K562 (cell line): ENCODE results near the gene PPP2R3B. TPM values are rescaled to one million over a fixed set of nuclear protein-coding genes. Genes with fewer than 3 reads are reported as not detected.

Source experiments
- ATAC-seq: fragments of 200-7000 bp; cut with Tn5 transposase; 3 replicates; pipeline ENCODE4 v1.9.1; 2020; ENCODE audit warnings: moderate library complexity
- BruUV-seq: library from RNA; stranded (reverse); fragments of 400-500 nt; replicated peaks from 2 replicates; lab custom pipeline; 2021; lab: Mats Ljungman, UMichigan
- CTCF ChIA-PET: fragments of 300-600 bp; formaldehyde crosslinking; extraction: SDS; loops from one replicate; lab custom pipeline; 2021; ENCODE audit warnings: low intra/inter-chr PET ratio; lab: Yijun Ruan, JAX
- POLR2A ChIA-PET: fragments of 300-600, 350-650 bp; sonication (Branson Sonifier 250); formaldehyde crosslinking; extraction: SDS; loops from one replicate; lab custom pipeline; 2021; ENCODE audit warnings: antibody characterized with exemption, inconsistent platforms; lab: Yijun Ruan, JAX
- DNase-seq, 4 experiments: peaks; one replicate each; pipeline versions ENCODE4 v3.0.0 to v3.0.0-alpha.2; 2011 to 2018; ENCODE audit warnings: low spot score in 3 of 4, mixed read lengths in 3 of 4; ENCODE audit errors: extremely low read depth in 1 of 4
- FAIRE-seq: peaks from 2 replicates; lab custom pipeline; 2011; peaks lifted over from hg19 to GRCh38; lab: Jason Lieb, UNC
- H2AFZ ChIP-seq: 2 replicates; pipeline ENCODE4 v1.6.0; 2011; ENCODE audit warnings: low read depth, low read length, control low read depth, inconsistent platforms
- H3K27ac ChIP-seq: fragments of 200-600 bp; 3 replicates; pipeline ENCODE4 v1.8.0; 2011; ENCODE audit warnings: low read depth, mild to moderate bottlenecking, control low read depth, inconsistent platforms, low read length, moderate library complexity, mixed read lengths; ENCODE audit errors: extremely low read depth
- H3K27me3 ChIP-seq, 2 experiments: fragments of 300-600 bp in 1 of 2; 2 replicates in 1 of 2; 3 replicates in 1 of 2; pipeline versions ENCODE4 v1.6.0 to v1.8.0; 2011; ENCODE audit warnings: inconsistent platforms in 2 of 2, low read length in 2 of 2, mild to moderate bottlenecking in 1 of 2, mixed read lengths in 1 of 2, moderate library complexity in 1 of 2; ENCODE audit not compliant: control insufficient read depth in 2 of 2, insufficient read depth in 2 of 2
- H3K36me3 ChIP-seq: fragments of 300-600 bp; 3 replicates; pipeline ENCODE4 v1.8.0; 2011; ENCODE audit warnings: mild to moderate bottlenecking, low read length, inconsistent platforms; ENCODE audit not compliant: control insufficient read depth, insufficient read depth
- H3K4me1 ChIP-seq, 2 experiments: fragments of 200-600 bp in 1 of 2; replicated peaks in 1 of 2; 2 replicates in 1 of 2; 3 replicates in 1 of 2; pipeline versions ENCODE4 v1.5.1 to v1.8.0; 2011; ENCODE audit warnings: inconsistent platforms in 2 of 2, low read length in 2 of 2, mild to moderate bottlenecking in 1 of 2, mixed read lengths in 1 of 2, moderate library complexity in 1 of 2; ENCODE audit not compliant: control insufficient read depth in 2 of 2, insufficient read depth in 2 of 2
- H3K4me2 ChIP-seq: 2 replicates; pipeline ENCODE4 v1.6.1; 2011; ENCODE audit warnings: low read length, control low read depth, inconsistent platforms, mixed read lengths; ENCODE audit not compliant: insufficient read depth
- H3K4me3 ChIP-seq: fragments of 200-600 bp; sonication (generic), shearing (Covaris generic); 2 replicates; pipeline ENCODE4 v1.5.1; 2016; ENCODE audit warnings: control low read depth, inconsistent platforms
- H3K79me2 ChIP-seq: fragments of 200-600 bp; 3 replicates; pipeline ENCODE4 v1.8.0; 2011; ENCODE audit warnings: low read length, inconsistent platforms; ENCODE audit not compliant: control insufficient read depth, insufficient read depth
- H3K9ac ChIP-seq, 2 experiments: 2 replicates each; pipeline versions ENCODE4 v1.6.0 to v1.6.1; 2011; ENCODE audit warnings: low read depth in 2 of 2, low read length in 2 of 2, control low read depth in 1 of 2, inconsistent platforms in 1 of 2, mild to moderate bottlenecking in 1 of 2, mixed read lengths in 1 of 2; ENCODE audit not compliant: insufficient read depth in 1 of 2
- H3K9me1 ChIP-seq: one replicate; pipeline ENCODE4 v1.6.0; 2011; ENCODE audit warnings: inconsistent platforms, mild to moderate bottlenecking, low read length, moderate library complexity; ENCODE audit not compliant: control insufficient read depth, insufficient read depth
- H3K9me3 ChIP-seq: replicated peaks from 2 replicates; pipeline ENCODE4 v1.5.1; 2011; ENCODE audit warnings: low read depth, low read length, inconsistent platforms; ENCODE audit not compliant: control insufficient read depth, insufficient read depth
- H4K20me1 ChIP-seq: replicated peaks from 2 replicates; pipeline ENCODE4 v1.6.1; 2011; ENCODE audit warnings: low read length, inconsistent platforms, mixed read lengths; ENCODE audit not compliant: control insufficient read depth, insufficient read depth
- E2F3 ChIP-seq: fragments of 250-450 bp; sonication (Bioruptor Pico); IDR thresholded peaks from 2 replicates; pipeline ENCODE4 v1.4.0; 2020; ENCODE audit warnings: mild to moderate bottlenecking
- ILF3 ChIP-seq: fragments of 450-650 bp; IDR thresholded peaks from 2 replicates; pipeline ENCODE4 v1.6.1; 2018; ENCODE audit warnings: antibody characterized with exemption, mild to moderate bottlenecking, moderate library complexity, borderline replicate concordance
- PHB2 ChIP-seq: fragments of 450-650 bp; IDR thresholded peaks from 2 replicates; pipeline ENCODE4 v1.6.1; 2017; ENCODE audit warnings: low read depth
- SIX5 ChIP-seq, 2 experiments: IDR thresholded peaks; 2 replicates each; pipeline ENCODE4 v1.6.1; 2011; ENCODE audit warnings: low read length in 2 of 2, borderline replicate concordance in 1 of 2, low read depth in 1 of 2, mild to moderate bottlenecking in 1 of 2, moderate library complexity in 1 of 2; ENCODE audit not compliant: insufficient read depth in 1 of 2
- SMAD2 ChIP-seq: fragments of 150-350 bp; IDR thresholded peaks from 2 replicates; pipeline ENCODE4 v1.6.1; 2014; ENCODE audit warnings: low read depth, mild to moderate bottlenecking, low read length
- ZFP36 ChIP-seq: fragments of 150-350 bp; IDR thresholded peaks from 2 replicates; pipeline ENCODE4 v1.6.1; 2018; ENCODE audit warnings: low read length, low read depth; ENCODE audit not compliant: partially characterized antibody
- WGBS: fragments of 100-300 bp; shearing (Covaris generic); methylation state at CpG from one replicate; pipeline ENCODE4 v1.1.6; 2016; ENCODE audit warnings: low coverage, mixed read lengths; ENCODE audit not compliant: insufficient coverage; ENCODE audit errors: missing lambda C conversion rate; 5-methylcytosine and 5-hydroxymethylcytosine counted together
- in situ Hi-C: fragments of 300-500 bp; cut with MboI; formaldehyde crosslinking; loops from 4 replicates; pipeline ENCODE4 v1.15.0; 2018; ENCODE audit warnings: inconsistent platforms, mixed read lengths
- intact Hi-C: fragments of 100-400 bp; cut with micrococcal nuclease; formaldehyde crosslinking; loops from 2 replicates; pipeline ENCODE4 v1.14.2; 2022
- polyA plus RNA-seq, 8 experiments: library from polyadenylated mRNA; depleted of rRNA in 4 of 8; stranded (reverse) in 5 of 8; unstranded in 3 of 8; fragments of >200 nt; fragmentation: Nextera tagmentation in 2 of 8; fragmentation: Illumina TruSeq in 1 of 8; extraction: Ambion mirVana in 2 of 8; extraction: Trizol in 1 of 8; gene quantifications; 2 replicates each; pipeline versions ENCODE4 v1.2.1 to v1.2.3, GENCODE V29; 2011 to 2014; ENCODE audit warnings: inconsistent platforms in 1 of 8, missing spikeins in 1 of 8
- total RNA-seq, 7 experiments: library from RNA; depleted of rRNA in 6 of 7; stranded (reverse); fragments of >200 nt in 6 of 7; fragmentation: Illumina TruSeq in 2 of 7; extraction: Trizol in 2 of 7; gene quantifications; 2 replicates each; pipeline versions ENCODE4 v1.2.1 to v1.2.3, GENCODE V29; 2011 to 2021; ENCODE audit warnings: low replicate concordance in 1 of 7
- TF ChIP-seq, protein P1 (sequence below): sonication (generic); formaldehyde crosslinking; IDR thresholded peaks from 2 replicates; pipeline ENCODE4 v1.8.0; 2022; ENCODE audit warnings: mild to moderate bottlenecking, missing genetic modification reagents
- TF ChIP-seq, protein P2 (sequence below): fragments of 200-400 bp; formaldehyde crosslinking; IDR thresholded peaks from 2 replicates; pipeline ENCODE4 v1.6.1; 2017; ENCODE audit warnings: mild to moderate bottlenecking, low read depth, low read length, moderate library complexity
- TF ChIP-seq, protein P3 (sequence below): fragments of 450-650 bp; IDR thresholded peaks from one replicate; pipeline ENCODE4 v1.6.1; 2018; ENCODE audit warnings: mild to moderate bottlenecking, moderate library complexity; ENCODE audit not compliant: partially characterized antibody
- TF ChIP-seq, protein P4 (sequence below): fragments of 450-650 bp; IDR thresholded peaks from 2 replicates; pipeline ENCODE4 v1.6.1; 2018; ENCODE audit not compliant: partially characterized antibody

The PPP2R3B gene
- total and polyA plus RNA-seq, 9 of the 15 experiments (the other 6 are each of a cell fraction or from before 2014, with no cell fraction given), result 0.04 to 18.2 (median 8.2) TPM; not detected in 1

DNA sequence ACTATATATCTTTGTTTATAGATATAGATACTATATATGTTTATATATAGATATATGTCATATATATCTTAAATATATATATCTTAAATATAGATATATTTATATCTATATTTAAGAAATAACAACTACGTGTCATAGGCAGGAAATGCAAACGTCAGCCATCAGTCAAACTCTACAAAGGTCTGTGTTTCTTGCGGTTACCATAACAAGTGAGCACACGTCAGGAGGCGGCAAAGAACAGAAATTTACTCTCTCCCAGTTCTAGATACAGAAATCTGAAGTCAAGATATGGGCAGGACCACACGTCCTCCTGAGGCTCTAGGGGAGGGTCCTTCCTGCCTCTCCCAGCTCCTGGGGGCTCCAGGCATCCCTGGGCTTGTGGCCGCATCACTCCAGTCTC lies 99.0 kb downstream of the PPP2R3B start:
- H3K9me1 ChIP-seq, result no peaks in the 10 kb centered on the region
- no peak overlapping the region for H3K4me2 ChIP-seq
- ATAC-seq (no peak), FAIRE-seq (no peak), DNase-seq (no peak)
- no peak overlapping the region for H2AFZ ChIP-seq
- no TSS peak for BruUV-seq
- peaks cover 71% of the 10 kb centered on the region for H3K36me3 ChIP-seq
- H3K27me3 ChIP-seq, result no peaks in the 10 kb centered on the region
- H3K9me3 ChIP-seq, result no peaks in the 10 kb centered on the region
- intact Hi-C loops (no loop called here), in situ Hi-C loops (no loop called here)
- H3K4me1 ChIP-seq, result peaks cover 0 to 5% of the 10 kb centered on the region in 2 experiments; a peak in 2 of 5 replicates
- POLR2A ChIA-PET, result no interaction called here
- 91% methylated on average over 6 of the region's 7 CpGs for WGBS
- no peak overlapping the region for H3K4me3 ChIP-seq
- H3K27ac ChIP-seq, result no peak overlapping the region
- H3K9ac ChIP-seq, result no peak overlapping the region
- CTCF ChIA-PET, result no interaction called here
- H4K20me1 ChIP-seq, result no peaks in the 10 kb centered on the region
- peaks cover 38% of the 10 kb centered on the region for H3K79me2 ChIP-seq
- TF ChIP-seq, protein P1, sequence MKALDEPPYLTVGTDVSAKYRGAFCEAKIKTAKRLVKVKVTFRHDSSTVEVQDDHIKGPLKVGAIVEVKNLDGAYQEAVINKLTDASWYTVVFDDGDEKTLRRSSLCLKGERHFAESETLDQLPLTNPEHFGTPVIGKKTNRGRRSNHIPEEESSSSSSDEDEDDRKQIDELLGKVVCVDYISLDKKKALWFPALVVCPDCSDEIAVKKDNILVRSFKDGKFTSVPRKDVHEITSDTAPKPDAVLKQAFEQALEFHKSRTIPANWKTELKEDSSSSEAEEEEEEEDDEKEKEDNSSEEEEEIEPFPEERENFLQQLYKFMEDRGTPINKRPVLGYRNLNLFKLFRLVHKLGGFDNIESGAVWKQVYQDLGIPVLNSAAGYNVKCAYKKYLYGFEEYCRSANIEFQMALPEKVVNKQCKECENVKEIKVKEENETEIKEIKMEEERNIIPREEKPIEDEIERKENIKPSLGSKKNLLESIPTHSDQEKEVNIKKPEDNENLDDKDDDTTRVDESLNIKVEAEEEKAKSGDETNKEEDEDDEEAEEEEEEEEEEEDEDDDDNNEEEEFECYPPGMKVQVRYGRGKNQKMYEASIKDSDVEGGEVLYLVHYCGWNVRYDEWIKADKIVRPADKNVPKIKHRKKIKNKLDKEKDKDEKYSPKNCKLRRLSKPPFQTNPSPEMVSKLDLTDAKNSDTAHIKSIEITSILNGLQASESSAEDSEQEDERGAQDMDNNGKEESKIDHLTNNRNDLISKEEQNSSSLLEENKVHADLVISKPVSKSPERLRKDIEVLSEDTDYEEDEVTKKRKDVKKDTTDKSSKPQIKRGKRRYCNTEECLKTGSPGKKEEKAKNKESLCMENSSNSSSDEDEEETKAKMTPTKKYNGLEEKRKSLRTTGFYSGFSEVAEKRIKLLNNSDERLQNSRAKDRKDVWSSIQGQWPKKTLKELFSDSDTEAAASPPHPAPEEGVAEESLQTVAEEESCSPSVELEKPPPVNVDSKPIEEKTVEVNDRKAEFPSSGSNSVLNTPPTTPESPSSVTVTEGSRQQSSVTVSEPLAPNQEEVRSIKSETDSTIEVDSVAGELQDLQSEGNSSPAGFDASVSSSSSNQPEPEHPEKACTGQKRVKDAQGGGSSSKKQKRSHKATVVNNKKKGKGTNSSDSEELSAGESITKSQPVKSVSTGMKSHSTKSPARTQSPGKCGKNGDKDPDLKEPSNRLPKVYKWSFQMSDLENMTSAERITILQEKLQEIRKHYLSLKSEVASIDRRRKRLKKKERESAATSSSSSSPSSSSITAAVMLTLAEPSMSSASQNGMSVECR (CRISPR knock-in tag), result no peak
- TF ChIP-seq, protein P2, sequence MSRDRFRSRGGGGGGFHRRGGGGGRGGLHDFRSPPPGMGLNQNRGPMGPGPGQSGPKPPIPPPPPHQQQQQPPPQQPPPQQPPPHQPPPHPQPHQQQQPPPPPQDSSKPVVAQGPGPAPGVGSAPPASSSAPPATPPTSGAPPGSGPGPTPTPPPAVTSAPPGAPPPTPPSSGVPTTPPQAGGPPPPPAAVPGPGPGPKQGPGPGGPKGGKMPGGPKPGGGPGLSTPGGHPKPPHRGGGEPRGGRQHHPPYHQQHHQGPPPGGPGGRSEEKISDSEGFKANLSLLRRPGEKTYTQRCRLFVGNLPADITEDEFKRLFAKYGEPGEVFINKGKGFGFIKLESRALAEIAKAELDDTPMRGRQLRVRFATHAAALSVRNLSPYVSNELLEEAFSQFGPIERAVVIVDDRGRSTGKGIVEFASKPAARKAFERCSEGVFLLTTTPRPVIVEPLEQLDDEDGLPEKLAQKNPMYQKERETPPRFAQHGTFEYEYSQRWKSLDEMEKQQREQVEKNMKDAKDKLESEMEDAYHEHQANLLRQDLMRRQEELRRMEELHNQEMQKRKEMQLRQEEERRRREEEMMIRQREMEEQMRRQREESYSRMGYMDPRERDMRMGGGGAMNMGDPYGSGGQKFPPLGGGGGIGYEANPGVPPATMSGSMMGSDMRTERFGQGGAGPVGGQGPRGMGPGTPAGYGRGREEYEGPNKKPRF, result no peak
- no peak for TF ChIP-seq SIX5 (IDR thresholded peaks at IDR 0.05; ENCODE audit: borderline replicate concordance in 1 of 2, insufficient read depth in 1 of 2, low read depth in 1 of 2, low read length in 2 of 2)
- TF ChIP-seq ILF3, result no peak
- TF ChIP-seq E2F3 (CRISPR knock-in tag), result no peak
- TF ChIP-seq, protein P3, sequence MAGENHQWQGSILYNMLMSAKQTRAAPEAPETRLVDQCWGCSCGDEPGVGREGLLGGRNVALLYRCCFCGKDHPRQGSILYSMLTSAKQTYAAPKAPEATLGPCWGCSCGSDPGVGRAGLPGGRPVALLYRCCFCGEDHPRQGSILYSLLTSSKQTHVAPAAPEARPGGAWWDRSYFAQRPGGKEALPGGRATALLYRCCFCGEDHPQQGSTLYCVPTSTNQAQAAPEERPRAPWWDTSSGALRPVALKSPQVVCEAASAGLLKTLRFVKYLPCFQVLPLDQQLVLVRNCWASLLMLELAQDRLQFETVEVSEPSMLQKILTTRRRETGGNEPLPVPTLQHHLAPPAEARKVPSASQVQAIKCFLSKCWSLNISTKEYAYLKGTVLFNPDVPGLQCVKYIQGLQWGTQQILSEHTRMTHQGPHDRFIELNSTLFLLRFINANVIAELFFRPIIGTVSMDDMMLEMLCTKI, result no peak
- no peak for TF ChIP-seq PHB2
- TF ChIP-seq SMAD2, result no peak
- no peak for TF ChIP-seq ZFP36
- TF ChIP-seq, protein P4, sequence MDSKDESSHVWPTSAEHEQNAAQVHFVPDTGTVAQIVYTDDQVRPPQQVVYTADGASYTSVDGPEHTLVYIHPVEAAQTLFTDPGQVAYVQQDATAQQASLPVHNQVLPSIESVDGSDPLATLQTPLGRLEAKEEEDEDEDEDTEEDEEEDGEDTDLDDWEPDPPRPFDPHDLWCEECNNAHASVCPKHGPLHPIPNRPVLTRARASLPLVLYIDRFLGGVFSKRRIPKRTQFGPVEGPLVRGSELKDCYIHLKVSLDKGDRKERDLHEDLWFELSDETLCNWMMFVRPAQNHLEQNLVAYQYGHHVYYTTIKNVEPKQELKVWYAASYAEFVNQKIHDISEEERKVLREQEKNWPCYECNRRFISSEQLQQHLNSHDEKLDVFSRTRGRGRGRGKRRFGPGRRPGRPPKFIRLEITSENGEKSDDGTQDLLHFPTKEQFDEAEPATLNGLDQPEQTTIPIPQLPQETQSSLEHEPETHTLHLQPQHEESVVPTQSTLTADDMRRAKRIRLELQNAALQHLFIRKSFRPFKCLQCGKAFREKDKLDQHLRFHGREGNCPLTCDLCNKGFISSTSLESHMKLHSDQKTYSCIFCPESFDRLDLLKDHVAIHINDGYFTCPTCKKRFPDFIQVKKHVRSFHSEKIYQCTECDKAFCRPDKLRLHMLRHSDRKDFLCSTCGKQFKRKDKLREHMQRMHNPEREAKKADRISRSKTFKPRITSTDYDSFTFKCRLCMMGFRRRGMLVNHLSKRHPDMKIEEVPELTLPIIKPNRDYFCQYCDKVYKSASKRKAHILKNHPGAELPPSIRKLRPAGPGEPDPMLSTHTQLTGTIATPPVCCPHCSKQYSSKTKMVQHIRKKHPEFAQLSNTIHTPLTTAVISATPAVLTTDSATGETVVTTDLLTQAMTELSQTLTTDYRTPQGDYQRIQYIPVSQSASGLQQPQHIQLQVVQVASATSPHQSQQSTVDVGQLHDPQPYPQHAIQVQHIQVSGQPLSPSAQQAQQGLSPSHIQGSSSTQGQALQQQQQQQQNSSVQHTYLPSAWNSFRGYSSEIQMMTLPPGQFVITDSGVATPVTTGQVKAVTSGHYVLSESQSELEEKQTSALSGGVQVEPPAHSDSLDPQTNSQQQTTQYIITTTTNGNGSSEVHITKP, result no peak
